ENCODE data around the gene RALGPS2. TPM values are rescaled to one million over a fixed set of nuclear protein-coding genes. Genes with fewer than 3 reads are reported as not detected.

The RALGPS2 gene
- polyA plus RNA-seq, 1 of the 3 experiments (the other 2 are of a cell fraction) = 5.1 TPM

- Histone ChIP-seq H4K20me1 (ENCODE audit: insufficient read depth) (no peaks in the 10 kb centered on the region), H3K9me3 (no peaks in the 10 kb centered on the region), H3K4me2 (no peak overlapping the region), H3K27ac (ENCODE audit: low read depth in 2 of 2, low read length in 1 of 2) (no peak overlapping the region), H3K36me3 (replicated peaks in 1 of 2; ENCODE audit: control insufficient read depth in 1 of 2, insufficient read depth in 2 of 2, low read length in 1 of 2) (no peaks in the 10 kb centered on the region), H3F3A (replicated peaks; ENCODE audit: insufficient read depth) (no peaks in the 10 kb centered on the region), H3K4me3 (ENCODE audit: low read depth in 2 of 2, low read length in 1 of 2) (no peak overlapping the region), H3K9ac (no peak overlapping the region), H3K9me2 (no peaks in the 10 kb centered on the region), H3K4me1 (ENCODE audit: control insufficient read depth in 1 of 2, insufficient read depth in 2 of 2, low read depth in 1 of 2, low read length in 1 of 2) (peaks cover 0 to 8% of the 10 kb centered on the region in 2 experiments; a peak in 1 of 4 replicates), H2AFZ (ENCODE audit: low read depth) (no peak overlapping the region), H3K79me2 (ENCODE audit: insufficient read depth) (no peaks in the 10 kb centered on the region), H3K27me3 (ENCODE audit: insufficient read depth) (no peaks in the 10 kb centered on the region)
- 38% methylated on average over 5 of the region's 5 CpGs for WGBS (ENCODE audit: low lambda C conversion rate)
- ChIA-PET CTCF (interaction anchor here (1.4 kb wide), 1 partner anchor 199 kb away, joined by 4 read pairs; no protein-coding TSS in a partner anchor), POLR2A (interaction anchor here (0.7 kb wide), 1 partner anchor 9 kb away, joined by 3 read pairs; no protein-coding TSS in a partner anchor)
- no peak for DNase-seq
- no peak for TF ChIP-seq MXI1 (IDR thresholded peaks at IDR 0.05; ENCODE audit: low read depth, low read length)
- TF ChIP-seq NFIC (IDR thresholded peaks at IDR 0.05; ENCODE audit: borderline replicate concordance) = no peak
- TF ChIP-seq, protein P1, sequence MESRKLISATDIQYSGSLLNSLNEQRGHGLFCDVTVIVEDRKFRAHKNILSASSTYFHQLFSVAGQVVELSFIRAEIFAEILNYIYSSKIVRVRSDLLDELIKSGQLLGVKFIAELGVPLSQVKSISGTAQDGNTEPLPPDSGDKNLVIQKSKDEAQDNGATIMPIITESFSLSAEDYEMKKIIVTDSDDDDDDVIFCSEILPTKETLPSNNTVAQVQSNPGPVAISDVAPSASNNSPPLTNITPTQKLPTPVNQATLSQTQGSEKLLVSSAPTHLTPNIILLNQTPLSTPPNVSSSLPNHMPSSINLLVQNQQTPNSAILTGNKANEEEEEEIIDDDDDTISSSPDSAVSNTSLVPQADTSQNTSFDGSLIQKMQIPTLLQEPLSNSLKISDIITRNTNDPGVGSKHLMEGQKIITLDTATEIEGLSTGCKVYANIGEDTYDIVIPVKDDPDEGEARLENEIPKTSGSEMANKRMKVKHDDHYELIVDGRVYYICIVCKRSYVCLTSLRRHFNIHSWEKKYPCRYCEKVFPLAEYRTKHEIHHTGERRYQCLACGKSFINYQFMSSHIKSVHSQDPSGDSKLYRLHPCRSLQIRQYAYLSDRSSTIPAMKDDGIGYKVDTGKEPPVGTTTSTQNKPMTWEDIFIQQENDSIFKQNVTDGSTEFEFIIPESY (IDR thresholded peaks at IDR 0.05; ENCODE audit: borderline replicate concordance, low read depth) = no peak
- TF ChIP-seq GABPA (IDR thresholded peaks at IDR 0.05; ENCODE audit: low read depth) = no peak
- TF ChIP-seq RXRA (IDR thresholded peaks at IDR 0.05; ENCODE audit: borderline replicate concordance, low read depth) = no peak
- no peak for TF ChIP-seq RAD21 (IDR thresholded peaks at IDR 0.05; ENCODE audit: low read length)
- TF ChIP-seq REST (IDR thresholded peaks at IDR 0.05; ENCODE audit: low read depth, low read length) = no peak
- no peak for TF ChIP-seq TCF12 (IDR thresholded peaks at IDR 0.05)
- no peak for TF ChIP-seq POLR2AphosphoS5 (IDR thresholded peaks at IDR 0.05; ENCODE audit: low read depth, low read length)
- no peak for TF ChIP-seq SMC3 (IDR thresholded peaks at IDR 0.05; ENCODE audit: low read depth, low read length)
- TF ChIP-seq, protein P2, sequence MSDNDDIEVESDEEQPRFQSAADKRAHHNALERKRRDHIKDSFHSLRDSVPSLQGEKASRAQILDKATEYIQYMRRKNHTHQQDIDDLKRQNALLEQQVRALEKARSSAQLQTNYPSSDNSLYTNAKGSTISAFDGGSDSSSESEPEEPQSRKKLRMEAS (IDR thresholded peaks at IDR 0.05; ENCODE audit: low read depth) = no peak
- TF ChIP-seq FOSL2 (IDR thresholded peaks at IDR 0.05; ENCODE audit: borderline replicate concordance, low read depth) = no peak
- TF ChIP-seq EZH2phosphoT487 (IDR thresholded peaks at IDR 0.05; ENCODE audit: borderline replicate concordance, low read depth) = no peak
- TF ChIP-seq TAF1 (IDR thresholded peaks at IDR 0.05; ENCODE audit: borderline replicate concordance, low read depth, low read length) = no peak
- TF ChIP-seq MEF2A (IDR thresholded peaks at IDR 0.05; ENCODE audit: borderline replicate concordance, low read depth) = no peak
- no peak for TF ChIP-seq GATA2 (CRISPR knock-in tag; IDR thresholded peaks at IDR 0.05)
- TF ChIP-seq FOXJ3 (CRISPR knock-in tag; IDR thresholded peaks at IDR 0.05) = no peak
- no peak for TF ChIP-seq FOXM1 (IDR thresholded peaks at IDR 0.05; ENCODE audit: low read depth)
- TF ChIP-seq SIN3A (IDR thresholded peaks at IDR 0.05; ENCODE audit: borderline replicate concordance, low read depth, low read length) = no peak
Measured at GRCh38 chr1:178953034-178953433, 228.0 kb downstream of the RALGPS2 start.
